Right forelimb (tissue), 1 donor: ENCODE data around the gene IQCE.
"Not testable (repeated sequence)": the region's sequence is repeated elsewhere in the genome, so short reads cannot be mapped to it uniquely, and the experiment has no call there.

ENCODE experiments used
- DNase-seq: peaks from one replicate; pipeline ENCODE4 v3.0.0-alpha.2; 2018

IQCE gene

DNA sequence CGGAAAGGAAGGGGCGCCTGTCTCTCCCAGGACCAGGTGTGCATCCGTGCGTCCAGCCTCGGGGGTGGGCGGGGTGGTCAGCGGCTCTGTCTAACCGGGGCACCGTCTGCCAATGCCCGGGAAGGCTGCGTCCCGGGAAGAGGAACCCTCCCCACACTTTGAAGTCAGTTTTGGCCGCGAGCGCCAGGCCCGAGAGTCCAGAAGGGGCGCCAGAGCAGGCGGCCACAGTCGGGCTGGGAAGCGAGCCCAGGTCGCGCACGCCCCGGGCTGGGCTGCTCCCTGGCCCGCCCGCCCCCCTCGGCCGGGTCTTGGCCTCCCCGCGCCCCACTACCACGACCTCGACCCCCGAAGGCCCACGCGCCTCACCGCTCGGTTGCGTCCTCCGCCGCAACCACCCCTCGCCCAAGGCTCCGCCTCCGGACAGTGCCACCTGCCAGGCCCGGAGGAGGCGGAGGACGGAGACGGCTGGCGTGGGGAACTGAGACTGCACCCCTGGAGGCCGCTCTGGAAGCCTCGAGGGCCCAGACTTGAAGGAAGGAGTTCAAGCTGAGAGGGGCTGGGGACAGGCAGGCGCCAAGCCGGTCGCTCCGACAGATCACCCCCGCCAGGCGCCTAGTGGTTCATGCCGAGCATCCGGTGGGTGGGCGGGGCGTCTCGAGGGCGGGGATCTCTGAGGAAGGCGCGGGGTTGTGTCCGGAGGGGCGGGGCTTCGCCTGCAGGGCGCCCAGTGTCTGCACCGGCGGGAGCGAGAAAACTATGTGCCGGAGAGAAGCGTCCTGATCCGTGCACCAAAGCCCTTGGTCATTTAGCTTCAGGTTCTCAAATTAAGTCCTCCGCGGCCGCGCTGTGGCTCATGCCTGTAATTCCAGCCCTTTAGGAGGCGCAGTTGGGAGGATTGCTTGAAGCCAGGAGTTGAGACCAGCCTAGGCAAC, 3.4 kb upstream of the IQCE start, which contains the start of gene BRAT1:
BRAT1 (minus strand) TSS at position 404 of the 932 bp plus-strand sequence. CDS start 1,093 bp downstream, outside the sequence.
- DNase-seq: peak; percentile 98

GRCh38 chr7:2559283-2559950, 638 bp downstream of the IQCE start:
- DNase-seq: no peak

DNA sequence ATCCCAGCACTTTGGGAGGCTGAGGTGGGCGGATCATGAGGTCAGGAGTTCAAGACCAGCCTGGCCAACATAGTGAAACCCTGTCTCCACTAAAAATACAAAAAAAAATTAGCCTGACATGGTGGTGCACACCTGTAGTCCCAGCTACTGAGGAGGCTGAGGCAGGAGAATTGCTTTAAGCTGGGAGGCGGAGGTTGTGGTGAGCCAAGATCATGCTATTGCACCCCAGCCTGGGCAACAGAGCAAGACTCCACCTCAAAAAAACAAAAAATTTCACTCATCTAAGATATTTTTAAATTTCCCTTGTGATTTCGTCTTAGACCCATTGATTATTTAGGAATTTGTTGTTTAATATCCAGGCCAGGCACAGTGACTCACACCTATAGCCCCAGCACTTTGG, 5.2 kb downstream of the IQCE start:
- not testable (repeated sequence) for DNase-seq

DNA sequence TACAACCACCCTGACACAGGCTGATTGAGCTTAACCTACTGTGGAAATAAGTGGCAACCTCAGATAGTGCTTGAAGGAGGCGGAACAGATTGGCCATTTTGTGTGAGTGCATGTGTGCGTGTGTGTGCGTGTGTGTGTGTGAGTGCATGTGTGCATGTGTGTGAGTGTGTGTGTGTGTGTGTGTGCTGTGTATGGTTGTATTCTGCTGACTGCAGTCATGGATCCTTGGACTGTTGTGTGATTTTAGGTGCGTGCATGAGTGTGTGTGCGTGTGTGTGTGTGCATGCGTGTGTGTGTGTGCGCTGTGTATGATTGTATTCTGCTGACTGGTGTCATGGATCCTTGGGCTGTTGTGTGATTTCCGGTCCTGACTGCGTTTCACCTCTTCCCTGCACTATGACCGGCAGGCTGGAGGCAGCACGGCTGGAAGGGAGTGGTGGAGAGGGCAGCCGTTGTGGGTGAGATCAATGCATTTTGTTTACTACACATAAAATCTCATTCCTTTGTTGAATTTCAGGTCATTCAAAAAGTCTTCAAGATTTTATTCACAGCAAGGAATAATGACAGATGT, 6.3 kb downstream of the IQCE start:
- DNase-seq: peak; percentile 34

DNA sequence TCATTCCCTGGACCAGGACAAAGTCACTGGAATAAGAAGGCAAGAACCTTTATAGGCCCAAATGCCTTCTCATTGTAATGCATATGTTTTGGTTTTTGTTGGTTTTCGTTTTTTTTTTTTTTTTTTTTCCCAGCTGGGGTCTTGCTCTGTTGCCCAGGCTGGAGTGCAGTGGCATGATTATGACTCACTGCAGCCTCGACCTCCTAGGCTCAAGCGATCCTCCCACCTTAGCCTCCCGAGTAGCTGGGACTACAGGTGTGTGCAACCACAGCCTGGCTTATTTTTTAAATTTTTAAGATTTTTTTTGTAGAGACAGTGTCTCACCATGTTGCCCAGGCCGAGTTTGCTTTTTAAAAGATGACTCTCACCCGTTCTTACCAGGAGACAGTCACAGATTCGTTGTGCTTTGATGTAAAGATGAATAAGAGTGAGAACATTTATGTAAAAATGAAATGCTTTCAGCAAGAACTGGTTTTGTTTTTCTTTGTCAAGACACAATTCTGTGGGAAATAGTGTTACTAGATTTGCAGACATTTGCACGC, 7.6 kb downstream of the IQCE start:
- no peak for DNase-seq

GRCh38 chr7:2566890-2567678, 8.3 kb downstream of the IQCE start:
- DNase-seq: no peak

- peak; percentile 58 for DNase-seq
These were observed 9.0 kb downstream of the IQCE start for GRCh38 chr7:2567679-2568278.

GRCh38 chr7:2568521-2569223, 9.9 kb downstream of the IQCE start:
- DNase-seq: no peak

GRCh38 chr7:2569421-2569820, 10.6 kb downstream of the IQCE start:
- DNase-seq: no peak

DNA sequence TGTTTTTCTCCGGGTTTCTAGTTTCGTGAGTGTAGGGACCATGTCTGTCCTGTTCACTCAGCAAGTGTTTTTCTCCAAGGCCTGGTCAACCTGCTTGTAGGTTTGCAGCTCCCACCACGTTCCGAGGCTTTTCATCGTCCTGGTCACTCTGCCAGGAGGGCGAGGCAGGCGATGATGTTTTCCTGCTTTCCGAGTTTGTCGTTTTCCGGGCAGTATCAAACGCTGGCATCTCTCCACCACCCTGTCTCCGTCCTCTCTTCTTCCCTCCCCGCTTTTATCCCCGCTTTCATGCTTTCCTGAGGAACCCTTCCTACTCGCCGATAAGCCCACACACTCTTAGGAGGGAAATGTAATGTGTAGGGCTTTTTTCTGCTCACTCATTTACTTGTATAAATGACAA, 11.2 kb downstream of the IQCE start:
- DNase-seq: no peak

GRCh38 chr7:2571409-2571808, 12.6 kb downstream of the IQCE start:
- no peak for DNase-seq

- no peak for DNase-seq
These were observed 13.5 kb downstream of the IQCE start for GRCh38 chr7:2572101-2572842.

DNA sequence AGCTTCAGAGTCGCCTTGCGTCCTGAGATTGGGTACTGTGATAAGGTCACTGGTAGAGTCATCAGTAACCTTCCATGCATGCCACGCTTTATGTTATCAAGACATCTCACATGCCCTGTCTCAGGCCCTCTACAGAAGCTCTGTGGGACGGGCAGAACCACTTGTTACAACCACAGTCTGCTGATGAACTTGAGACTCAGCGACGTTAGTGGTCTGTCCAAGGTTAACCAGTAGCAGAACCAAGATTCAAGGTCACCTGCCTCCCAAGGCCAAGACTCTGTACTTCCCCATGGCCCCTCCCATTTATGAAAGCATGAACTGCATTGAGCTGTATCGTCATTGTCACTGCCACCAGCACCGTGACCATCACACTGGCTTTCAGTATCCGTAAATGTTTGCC, 15.0 kb downstream of the IQCE start:
- DNase-seq: no peak

GRCh38 chr7:2575046-2575732, 16.4 kb downstream of the IQCE start:
- DNase-seq: no peak

- DNase-seq: peak; percentile 36
These were observed 17.1 kb downstream of the IQCE start for GRCh38 chr7:2575733-2576340.

GRCh38 chr7:2576742-2577491, 18.1 kb downstream of the IQCE start:
- peak; percentile 18 for DNase-seq

DNA sequence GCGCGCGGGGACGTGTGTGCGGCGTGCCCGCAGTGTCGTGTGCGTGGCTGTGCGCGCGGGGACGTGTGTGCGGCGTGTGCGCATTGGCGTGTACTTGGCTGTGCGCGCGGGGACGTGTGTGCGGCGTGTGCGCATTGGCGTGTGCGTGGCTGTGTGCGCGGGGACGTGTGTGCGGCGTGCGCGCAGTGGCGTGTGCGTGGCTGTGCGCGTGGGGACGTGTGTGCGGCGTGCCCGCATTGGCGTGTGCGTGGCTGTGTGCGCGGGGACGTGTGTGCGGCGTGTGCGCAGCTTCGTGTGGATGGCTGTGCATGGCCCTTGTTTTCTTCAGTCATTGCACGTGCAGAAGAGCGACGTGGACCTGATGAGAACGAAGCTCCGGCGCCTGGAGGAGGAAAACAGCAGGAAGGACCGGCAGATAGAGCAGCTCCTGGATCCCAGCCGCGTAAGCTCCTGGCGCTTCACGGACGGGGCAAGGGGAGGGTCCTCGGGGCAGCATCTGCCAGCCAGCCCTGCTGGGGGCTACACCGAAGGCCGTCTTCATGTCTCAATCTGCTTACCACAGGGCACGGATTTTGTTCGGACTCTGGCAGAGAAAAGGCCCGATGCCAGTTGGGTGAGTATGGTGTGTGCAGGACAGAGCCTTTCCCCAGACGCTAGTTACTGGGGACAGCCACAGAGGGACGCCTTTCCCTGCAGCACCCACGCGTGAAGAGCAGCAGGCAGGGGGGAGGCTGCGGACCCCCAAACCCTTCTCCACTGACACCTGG, 19.3 kb downstream of the IQCE start:
- no peak for DNase-seq

DNA sequence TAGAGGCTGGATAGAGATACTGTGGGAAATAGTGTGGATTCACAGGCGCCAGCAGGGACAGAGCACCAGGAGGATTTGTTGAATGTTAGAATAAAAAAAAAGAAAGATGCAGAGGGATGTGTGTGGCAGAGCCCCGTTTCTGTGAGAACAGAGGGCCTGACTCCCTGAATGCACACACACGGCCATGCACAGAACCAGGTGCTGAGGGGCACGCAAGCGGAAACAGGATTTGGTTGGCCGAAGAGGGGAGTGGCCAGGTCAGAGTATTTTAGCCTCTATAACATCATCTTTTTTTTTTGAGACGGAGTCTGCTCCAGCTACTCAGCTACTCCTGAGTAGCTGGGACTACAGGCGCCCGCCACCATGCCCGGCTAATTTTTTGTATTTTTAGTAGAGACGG, 21.9 kb downstream of the IQCE start:
- no peak for DNase-seq
